GM12872 (cell line): Measurements from ENCODE around the gene PPM1L.

Source experiments
- TF ChIP-seq, protein P1 (sequence below): IDR thresholded peaks from 3 replicates; pipeline ENCODE4 v1.5.1; 2011; ENCODE audit warnings: low read depth, mild to moderate bottlenecking, low read length, moderate library complexity; ENCODE audit not compliant: insufficient read depth

Gene PPM1L

GRCh38 chr3:161008086-161008485, 252.1 kb downstream of the PPM1L start:
- TF ChIP-seq, protein P1, sequence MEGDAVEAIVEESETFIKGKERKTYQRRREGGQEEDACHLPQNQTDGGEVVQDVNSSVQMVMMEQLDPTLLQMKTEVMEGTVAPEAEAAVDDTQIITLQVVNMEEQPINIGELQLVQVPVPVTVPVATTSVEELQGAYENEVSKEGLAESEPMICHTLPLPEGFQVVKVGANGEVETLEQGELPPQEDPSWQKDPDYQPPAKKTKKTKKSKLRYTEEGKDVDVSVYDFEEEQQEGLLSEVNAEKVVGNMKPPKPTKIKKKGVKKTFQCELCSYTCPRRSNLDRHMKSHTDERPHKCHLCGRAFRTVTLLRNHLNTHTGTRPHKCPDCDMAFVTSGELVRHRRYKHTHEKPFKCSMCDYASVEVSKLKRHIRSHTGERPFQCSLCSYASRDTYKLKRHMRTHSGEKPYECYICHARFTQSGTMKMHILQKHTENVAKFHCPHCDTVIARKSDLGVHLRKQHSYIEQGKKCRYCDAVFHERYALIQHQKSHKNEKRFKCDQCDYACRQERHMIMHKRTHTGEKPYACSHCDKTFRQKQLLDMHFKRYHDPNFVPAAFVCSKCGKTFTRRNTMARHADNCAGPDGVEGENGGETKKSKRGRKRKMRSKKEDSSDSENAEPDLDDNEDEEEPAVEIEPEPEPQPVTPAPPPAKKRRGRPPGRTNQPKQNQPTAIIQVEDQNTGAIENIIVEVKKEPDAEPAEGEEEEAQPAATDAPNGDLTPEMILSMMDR, result no peak

DNA sequence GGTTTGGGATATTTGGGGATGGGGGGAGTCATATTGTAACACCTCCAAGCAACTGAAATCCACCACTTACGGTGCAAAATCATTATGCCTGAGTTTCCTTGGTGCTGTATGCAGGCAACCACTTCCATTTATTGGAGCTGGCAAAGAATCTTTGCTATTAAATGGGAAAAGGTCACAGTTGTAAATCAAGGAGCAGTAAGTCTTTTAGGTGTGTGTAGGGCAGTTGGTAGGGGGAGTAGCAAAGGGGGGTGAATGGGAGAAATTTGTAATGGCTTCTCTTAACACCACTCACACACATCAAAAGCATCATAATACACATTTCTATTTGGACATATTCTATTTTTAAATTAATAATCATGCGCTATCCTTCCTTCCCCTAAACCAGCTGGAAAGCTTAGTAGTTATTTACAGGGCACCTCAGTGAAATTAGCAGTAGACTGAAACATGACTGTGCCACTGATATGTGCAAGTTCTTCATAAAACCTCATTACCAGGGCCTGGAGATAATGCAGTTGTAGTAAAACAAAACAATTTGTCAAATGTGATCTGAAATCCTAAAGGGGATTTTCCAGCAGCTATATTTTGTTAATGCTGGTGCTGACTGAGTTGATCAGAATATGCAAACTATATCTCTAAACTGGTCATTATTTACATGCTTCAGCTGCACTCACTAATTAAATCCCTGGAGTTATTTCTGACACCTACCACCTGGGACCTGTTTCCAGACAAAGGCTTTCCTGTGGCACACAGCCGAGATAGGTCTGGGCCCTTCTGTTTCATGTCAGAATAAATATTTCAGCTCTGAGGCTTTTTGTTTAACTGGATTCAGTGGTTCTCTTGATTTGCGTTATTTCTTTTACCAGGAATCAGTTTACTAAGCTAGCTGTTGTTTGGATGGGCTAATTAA, 259.1 kb downstream of the PPM1L start:
- TF ChIP-seq, protein P1, result no peak

- TF ChIP-seq, protein P1, result no peak
Observed at GRCh38 chr3:161016417-161017313, 260.6 kb downstream of the PPM1L start.

- TF ChIP-seq, protein P1, result no peak
Observed at GRCh38 chr3:161017971-161018370, 261.9 kb downstream of the PPM1L start.

DNA sequence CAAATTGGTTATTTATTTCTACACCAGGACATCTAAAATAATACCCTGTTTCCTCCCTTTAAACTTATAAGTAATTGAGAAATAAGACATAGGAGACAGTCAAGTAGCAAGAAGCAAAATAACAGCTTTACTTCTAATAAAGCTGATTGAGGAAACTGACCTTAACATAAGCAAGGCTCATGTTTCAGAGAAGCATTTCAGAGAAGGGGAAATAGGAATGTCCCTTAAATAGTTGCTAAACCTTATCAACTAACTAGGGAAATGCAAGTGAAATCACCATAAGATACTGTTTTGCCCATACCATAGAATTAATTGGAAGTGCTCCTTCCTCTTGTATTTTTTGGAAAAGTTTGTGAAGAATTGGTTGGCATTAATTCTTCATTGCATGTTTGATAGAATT, 264.2 kb downstream of the PPM1L start:
- TF ChIP-seq, protein P1, result no peak

GRCh38 chr3:161025911-161026310, 269.9 kb downstream of the PPM1L start:
- TF ChIP-seq, protein P1, result no peak

DNA sequence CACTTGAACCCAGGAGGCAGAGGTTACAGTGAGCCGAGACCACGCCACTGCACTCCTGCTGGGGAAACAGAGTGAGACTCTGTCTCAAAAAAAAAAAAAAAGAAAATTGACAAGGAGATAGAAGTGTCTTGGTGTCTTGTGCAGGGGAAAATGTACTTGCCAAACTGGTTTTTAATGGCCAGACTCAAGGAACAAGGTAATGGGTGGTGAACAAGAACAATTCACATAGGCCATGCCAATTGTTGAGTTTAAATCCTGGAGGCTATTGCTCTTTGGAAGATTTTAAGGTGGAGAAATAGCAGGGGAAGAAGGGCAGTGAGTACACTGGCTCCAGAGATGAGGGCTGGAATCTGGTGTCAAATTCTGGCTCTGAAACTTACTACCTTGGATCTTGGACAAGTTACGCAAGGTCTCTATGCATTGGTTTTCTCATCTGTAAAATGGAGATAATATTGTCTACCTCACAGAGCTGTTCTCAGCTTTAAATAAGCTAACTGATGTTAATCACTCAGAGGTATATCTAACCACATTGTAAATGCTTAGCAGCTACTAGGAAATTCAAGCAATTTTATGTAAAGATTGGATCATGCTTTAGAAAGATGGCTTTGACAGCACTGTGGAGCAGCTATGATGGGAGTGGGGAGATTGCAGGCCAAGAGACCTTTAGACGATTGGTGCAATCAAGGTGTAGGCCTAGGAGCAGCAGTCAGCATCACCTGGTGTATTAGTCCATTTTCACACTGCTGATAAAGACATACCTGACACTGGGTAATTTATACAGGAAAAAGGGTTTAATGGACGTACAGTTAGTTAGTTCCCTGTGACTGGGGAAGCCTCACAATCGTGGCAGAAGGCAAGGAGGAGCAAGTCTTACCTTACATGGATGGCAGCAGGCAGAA, 270.8 kb downstream of the PPM1L start:
- TF ChIP-seq, protein P1, result no peak
